CD4-positive, alpha-beta T cell treated with Interleukin-15 for 1 hour (primary cell): Measurements from ENCODE around the gene LRP5.
A peak's percentile ranks its signal among the peaks of the same experiment; 100 is the strongest.

Experiments
- DNase-seq: peaks from one replicate; pipeline ENCODE4 v3.0.0-alpha.2; 2020

Gene LRP5

DNA sequence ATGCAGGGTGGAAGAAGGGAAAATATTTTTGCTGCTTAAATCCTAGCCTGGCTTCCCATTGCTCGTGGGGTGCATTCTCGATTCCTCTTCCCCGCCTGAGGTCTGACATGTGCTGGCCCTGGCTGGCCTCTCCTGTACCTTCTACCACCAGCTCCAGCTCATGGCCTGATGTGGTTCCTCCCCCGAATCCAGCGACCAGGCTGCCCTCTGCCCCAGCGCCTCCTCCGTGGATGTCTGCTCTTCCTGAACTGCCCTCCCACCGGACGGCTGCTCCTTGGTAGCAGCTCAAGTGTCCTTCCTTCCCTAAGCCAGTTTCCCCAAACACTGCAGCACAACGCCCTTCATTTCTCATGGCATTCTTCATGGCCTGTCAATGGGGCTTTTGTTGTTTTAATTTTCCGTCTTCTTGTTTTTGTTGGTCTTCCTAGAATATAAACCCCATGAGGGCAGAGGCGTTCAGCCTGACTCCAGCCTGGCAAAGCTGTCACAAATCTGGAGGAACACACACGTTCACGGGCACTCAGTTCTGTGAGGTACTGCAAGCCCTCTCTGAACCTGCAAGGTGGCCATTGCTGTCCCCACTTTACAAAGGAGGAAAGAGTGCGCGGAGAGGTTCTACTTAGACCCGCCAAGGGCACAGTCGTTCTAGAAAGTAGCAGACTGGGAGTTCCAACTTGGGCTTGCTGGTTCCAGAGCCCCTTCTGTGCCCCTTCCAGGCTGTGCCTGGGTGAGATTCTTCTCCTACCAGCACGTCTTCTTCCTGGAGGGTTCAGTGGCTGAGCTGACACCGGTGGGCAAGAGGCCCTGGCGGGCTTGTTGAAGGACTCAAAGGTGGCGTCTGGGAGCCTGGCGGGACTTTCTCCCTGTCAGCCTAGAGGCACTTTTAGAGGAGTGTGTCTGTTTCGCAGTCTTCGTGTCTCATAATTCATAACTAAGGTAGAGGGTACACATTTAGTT is 953 bp upstream of the LRP5 start:
- peak; percentile 15 for DNase-seq

DNA sequence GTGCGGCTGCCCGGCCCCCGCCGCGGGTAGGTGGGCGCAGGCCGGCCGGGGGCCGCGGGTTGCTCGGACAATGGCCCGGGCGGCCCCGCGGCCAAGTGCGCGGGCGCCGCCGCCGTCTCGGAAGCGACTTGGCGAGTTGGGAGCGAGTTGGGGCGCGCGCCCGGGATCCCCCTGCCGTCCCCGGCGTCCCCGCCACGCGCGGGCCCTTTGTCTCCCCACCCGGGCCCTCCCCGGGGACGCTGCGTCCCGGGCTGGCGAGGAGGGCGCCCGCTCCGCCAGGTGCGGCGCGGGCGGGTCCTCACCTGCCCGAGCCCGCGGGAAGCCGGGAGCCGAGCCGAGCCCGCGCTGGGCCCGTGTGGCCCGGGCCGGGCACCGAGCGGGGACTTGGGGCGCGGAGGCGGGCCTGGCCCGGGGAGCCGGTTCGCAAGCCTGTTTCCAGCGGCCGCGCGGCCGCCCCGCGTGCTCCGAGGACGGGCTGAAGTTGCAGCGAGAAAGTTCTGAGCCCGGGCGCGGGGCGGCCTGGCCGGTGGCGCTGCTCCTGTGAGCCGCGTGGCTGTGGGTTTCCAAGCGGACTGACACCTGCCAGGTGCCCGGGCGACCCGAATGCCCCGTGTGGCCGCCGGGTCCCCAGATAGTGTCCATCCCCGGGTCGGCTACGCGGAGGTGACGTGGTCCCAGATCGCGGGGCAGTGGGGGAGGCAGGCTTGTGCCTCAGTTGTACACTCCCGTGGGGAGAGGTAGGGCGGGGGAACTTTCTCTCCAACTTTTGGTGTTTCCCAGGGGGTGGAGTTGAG is 586 bp downstream of the LRP5 start:
- DNase-seq, result peak; percentile 10

DNA sequence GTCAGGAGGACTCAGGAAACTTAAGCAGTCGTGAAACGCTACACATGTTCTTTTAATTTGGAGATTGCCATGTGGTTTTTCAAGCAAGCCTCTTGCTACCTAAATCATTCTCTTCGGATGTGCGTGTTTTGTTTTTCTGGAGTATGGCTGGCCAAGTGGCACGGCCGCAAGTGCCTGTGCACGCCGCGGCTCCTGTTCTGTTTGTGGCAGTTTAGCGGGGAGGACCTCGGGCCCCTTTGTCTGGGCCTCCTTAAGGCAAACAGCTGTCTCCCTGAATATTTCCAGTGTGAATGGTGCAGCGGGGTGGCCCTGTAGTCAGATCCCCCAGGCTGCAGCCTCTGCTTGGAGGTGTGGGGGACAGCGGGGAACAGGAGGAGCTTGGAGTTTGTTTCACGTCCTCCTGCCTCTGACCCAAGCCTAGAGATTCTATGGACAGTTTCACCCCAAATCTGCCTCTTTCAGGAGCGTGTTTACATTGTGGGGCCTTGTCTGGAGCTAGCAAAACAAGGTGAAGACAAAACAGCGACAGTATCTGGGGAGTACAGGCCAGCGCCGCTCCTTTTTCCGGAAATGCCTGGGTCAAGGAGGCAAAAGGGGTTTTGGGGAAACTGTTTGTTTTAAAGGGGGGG is 1.3 kb downstream of the LRP5 start:
- peak; percentile 12 for DNase-seq

DNA sequence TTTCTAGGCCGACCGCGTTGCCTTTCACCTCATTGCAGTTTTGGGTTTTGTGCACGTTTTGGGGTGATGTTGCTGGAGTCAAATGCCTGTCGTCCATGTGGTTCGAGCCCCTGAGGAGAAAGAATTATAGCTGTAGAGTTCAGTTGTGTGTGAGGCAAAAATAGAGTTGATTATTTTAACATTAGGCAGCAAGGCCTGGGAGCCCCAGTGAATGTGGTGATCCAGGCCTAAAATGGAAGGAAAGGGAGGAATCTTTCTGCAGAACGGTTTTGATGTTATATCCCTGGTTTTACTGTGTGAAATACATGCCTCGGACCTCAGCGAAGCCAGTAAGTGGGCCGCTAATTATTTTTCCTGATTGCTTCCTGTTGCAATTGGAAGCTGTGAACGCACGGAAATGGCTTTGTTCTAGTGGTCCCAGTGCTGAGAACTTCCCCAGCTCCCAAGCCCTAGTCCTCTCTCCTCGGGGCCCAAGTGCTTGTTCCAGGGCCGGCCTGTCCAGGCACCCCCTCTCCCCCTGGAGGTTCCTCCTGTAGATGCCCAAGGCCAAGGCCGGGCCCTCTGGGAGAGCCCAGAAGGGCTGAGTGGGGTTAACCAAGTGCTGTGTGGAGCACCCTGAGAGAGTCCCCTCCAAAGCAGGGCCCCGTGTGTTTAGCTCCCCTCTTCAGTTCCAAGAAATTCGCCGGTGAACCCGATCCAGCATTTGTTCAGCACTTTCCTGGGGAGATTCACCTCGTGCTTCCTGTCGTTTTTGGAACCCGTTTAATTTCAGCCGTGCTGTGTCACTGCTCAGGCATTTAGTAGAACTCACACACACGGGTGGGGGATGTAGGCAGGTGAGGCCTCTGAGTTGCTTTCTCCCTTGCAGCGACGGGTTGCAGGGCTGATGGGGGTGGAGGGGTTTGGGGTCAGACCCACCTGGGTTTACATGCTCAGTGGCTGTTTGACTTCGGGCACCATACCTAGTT is 2.1 kb downstream of the LRP5 start:
- peak; percentile 13 for DNase-seq

DNA sequence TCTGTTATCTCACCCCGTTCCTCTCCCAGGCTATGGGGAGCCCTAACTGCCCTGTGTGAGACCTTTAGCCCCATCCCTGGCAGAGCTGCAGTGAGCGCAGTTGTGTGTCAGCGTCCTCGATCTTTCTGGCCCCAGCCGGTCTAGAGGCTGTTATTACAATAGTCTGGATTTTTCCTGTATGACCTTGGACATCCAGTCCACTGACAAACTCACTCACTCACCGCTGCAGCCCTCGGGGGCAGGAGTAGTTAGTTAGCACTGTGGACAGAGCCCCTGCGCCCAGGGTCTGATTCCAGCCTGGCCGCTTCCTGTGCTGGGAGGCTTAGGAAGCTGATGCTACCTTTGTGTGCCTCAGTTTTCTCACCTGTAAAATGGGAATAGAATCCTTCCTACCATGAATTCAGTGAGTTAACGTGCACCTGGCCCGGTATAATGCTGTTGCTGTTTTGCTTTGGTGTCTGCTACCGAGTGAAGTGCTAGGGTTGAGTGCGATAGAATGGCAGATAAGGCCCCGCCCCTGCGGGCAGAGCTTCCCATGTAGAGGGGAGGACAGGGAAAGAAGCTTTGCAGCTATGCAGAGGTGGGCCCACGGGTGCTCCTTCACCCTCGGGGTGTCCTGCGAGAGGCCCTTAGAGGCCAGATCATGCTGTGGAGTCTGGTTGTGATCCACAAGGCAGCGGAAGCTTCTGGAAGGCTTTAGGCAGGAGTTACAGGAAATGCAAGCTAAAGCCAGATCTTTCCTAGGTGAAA is 3.0 kb downstream of the LRP5 start:
- DNase-seq, result peak; percentile 4

DNA sequence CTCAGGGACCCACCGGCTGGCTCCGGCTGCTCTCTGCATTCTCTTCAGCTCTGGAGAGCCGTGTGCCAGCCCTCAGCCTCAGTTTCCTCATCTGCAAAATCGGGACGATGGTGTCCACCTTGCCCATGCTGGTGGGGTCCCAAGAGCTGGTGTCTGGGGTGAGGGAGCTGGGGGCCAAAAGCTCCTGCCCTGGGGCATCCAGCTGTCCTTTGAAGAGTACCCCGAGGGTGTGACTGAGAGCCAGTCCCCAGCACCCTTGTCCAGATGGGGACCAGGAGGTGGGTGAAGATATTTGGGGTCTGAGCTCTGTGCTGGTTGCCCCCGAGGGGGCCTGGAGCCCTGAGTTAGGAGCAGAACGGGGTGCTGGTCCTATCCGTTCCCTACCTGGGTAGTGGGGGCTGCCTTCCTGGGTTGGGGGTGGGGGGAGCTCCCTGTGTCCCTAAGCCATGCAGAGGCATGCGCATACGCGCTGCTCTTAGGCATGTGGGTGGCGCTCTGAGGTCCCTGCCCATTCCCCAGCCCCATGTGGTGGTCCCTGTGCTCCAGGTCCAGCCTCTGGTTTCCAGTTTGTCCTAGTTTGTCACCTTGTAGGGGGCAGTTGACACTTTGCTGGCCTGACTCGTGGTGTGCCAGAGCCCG is 4.9 kb downstream of the LRP5 start:
- no peak for DNase-seq

DNA sequence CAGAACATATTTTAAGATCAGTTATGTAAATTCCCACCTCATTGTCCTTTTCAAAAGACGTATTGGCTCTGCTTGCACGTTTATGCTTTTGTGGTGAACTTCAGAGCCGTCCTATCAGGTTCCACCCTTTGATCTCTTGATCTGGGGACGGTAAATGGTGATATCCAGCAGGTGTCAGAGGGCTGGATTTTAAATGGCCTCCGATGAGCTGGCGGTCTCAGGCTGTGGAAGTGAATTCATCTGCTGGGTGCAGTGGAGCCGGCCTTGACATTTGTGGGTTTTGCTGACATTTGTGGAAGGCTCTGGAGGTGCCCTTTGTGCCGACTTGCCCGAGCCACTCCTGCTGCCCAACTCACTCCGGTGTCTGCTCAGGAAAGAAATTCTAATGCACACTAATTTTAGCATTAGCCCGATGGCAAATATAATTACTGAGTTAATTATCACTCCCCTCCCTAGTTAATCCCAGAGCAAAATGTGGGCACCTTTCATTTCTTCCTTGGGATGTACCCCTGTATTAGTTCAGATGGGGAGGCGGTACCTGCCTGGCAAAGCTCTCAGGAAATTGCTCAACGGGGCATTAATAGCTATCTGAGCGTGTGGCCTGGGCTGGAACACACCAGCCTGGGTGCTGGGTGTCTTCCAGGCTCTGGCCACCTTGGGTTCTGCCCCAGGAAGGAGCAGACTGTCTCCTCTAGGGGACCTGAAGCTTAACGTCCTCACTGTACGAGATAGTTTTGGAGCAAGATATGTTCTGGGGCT is 9.1 kb downstream of the LRP5 start:
- DNase-seq, result no peak

DNA sequence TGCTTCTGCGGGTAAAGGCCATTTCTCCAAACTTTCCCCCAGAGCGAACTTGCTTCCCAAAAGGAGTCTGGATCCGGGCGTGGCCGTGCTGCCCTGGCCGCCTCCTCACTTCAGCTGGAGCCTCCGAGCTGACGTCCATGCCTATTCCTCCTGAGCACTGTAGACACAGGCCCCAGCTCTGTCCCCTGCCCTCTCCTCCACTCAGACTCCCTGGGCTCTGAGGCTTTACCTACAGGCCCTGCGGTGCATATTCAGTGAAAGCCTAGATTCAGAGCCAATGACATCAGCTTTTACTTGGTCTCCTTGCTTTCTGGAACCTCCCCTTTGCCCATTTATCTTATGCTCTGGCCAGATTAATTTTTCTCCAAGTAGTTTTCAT is 9.7 kb downstream of the LRP5 start:
- no peak for DNase-seq

DNA sequence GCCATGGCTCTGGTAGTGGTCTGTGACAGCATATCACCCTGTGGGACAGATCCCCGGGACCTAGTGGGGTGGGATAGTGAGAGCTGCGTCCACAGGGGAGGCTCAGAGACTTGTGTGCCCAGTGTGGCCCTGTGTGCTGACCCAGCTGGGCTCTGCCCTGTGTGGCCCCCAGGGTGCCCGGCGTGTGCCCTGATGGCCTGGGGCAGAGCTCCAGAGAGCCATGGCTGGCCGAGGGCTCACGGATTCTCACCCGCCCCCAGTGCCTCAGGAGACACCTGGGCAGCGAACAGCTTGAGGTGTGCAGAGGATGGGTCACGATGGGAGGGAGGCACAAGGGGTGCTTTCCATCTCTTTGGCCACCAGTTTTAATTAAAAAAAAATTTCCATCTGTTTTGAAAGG is 11.8 kb downstream of the LRP5 start:
- no peak for DNase-seq

DNA sequence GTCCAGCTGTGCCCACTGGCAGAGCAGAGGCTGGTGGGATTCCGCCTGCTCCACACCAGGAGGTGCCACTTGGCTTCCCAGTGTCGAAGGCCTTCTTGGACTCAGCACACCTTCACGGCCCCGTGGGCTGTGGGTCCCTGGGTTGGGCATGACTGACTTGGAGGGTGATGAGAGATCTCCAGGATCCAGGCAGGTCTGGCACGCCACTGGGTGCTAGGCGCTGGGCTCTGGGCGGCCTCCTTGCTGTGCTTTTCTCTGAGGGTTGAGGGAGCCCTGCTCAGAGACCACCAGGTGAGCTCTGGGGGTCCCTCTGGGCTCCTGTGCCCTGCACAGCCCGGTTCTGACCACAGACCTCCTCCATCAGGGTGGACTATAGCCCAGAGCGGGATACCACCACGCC is 12.3 kb downstream of the LRP5 start:
- no peak for DNase-seq

DNA sequence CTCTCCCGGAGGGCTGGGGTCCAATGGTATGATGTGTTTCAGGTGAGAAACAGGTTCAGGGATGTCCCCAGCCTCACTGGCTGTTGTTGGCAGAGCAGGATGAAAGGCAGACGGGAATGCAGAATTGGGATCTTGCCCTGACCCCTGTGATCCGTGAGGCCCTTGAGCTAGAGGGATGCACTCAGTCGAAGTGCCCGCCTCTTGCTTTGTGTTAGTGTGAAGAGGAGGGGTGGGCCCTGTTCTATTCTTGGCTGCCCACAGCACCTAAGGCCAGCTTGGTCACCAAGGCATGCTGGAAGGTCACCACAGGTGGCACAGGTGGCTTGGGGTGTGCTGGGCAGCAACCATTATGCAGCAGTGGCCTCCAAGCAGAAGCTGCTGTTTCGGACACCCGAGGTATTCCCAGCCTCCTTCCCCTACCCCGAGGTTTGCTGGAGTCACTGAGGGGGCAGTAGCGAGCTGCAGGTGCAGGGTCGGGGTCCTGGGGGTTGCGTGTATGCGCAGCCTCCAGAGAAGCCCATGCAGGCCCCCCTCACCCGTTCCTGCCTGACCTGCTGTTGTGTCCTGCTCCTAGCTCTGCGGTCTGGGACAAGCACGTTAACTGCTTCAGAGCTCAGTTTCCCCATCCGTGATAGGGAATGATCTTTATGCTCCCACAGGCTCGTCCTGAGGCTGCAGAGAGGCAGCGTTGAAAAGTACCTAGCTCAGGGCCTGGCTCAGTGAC is 13.0 kb downstream of the LRP5 start:
- DNase-seq, result no peak

DNA sequence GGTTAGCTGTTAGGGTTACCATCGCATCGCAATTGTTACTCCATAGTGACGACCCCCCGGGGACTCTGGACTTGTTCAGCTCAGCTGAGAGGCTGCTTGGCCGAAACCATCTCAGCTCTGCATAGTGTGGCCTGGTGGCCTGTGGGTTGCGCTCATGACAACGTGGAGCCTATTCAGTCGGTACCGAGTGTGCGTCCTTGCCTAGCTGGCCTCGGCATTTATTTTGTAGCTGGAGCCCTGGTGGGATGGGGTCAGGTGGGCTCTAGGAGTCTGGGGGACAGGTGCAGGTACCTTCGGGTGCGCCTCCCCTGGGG is 13.5 kb downstream of the LRP5 start:
- no peak for DNase-seq

DNA sequence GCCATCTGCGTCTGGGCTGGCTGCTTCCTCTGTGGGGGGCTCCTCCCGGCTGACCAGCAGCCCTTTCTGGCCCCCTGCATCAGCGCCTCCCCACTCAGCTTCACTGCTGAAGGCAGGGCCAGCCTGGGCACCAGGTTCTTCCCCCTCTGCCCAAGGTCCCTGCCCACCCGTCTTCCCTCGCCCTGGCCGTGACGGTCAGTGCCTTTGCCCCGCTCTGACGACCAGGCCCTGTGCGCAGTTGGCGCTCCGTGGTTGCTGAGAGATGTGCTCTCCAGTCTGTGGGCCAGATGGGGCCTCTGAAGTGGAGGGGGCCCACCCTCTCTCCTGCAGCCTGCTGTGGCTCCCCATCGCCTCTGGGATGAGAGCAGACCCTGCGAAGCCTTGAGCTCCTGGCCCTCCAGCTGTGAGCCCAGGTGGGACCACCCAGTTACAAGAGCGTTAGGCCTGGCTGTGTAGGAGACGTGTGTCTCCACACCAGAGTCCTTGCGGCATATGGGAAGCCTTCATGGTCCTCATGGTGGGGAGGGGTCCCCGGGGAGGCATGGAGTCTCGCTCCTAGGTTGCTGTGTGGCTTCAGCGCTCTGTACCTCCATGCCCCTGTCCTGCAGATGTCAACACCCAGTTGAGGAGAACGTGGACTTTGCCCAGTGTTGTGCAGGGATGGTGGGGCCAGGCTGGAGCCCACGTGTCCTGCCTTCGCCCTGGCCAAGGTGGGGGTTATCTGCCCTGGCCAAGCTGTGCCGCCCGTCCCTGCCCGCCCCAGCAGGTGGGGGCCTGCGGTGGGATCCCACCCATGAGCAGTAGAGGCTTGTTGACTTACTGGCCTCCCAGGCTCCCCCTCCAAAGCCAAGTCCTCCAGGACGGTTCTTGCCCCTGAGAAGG is 14.2 kb downstream of the LRP5 start:
- DNase-seq, result no peak

DNA sequence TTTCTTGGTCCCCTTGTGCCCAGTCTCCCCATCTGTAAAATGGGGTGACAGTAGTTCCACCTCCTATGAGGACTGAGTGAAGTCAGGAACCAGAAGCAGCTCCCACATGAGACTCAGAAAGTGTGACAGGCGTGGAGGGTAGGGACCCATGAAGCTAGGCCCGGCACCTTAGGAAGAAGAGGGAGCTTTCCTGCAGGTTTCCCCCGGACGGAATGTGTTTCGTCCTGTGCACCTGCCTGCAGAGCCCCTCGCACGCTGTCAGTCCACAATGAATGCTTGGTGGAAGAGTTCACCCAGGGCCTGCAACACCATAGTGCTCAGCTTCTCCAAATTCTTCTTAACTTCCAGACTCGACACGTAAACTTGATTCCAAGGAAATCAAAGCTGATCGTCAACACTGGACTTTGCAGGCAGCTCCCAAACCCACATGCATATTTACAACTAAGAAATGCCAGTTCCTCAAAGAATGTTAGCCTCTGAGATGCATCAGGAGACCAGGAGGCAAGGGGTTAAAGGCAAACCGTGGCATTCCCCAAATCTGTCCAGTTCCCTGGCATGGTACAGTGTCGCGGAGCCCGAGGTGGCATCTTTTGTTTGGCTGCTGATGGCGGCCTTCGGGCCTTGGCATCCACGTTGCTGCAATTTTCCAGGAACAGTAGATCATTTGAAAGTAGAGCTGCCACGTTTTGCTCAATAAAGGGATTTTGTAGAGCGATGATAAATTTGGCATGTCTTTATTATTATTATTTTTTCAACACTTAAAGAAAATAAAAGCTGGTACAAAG is 15.4 kb downstream of the LRP5 start:
- DNase-seq, result no peak

DNA sequence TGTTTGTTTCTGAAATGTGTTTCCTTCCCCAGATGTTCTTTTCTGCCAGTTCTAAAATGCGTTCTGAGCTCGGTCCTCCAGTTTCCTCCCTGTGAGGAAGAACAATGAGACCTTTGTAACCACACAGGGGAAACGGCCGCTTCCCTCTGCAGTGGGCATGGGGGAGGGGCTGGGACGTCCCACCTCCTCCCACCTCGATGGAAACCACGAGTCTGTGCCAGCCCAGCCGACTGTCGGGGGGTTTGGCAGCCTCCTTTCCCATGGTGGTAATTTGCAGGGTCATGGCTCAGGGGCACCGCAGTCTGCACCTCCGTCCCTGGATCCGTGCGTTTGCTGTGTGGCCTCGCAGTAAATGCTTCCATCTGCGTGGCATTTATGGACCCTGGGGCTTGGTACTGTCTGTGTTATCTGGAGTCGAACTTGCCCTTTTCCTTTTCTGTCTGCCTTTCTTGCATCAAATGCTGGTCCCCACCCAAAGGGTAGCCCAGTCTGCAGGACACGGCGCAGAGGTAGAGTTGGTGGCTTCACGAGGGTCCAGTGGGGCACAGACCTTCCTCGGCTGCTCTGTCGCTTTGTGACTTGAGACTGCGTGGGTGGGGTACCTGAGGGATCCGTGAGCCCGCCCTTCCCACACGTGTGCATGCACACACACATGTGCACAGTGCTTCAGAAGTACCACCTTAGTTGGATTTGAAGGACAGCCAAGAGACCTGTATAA is 16.1 kb downstream of the LRP5 start:
- DNase-seq, result no peak

DNA sequence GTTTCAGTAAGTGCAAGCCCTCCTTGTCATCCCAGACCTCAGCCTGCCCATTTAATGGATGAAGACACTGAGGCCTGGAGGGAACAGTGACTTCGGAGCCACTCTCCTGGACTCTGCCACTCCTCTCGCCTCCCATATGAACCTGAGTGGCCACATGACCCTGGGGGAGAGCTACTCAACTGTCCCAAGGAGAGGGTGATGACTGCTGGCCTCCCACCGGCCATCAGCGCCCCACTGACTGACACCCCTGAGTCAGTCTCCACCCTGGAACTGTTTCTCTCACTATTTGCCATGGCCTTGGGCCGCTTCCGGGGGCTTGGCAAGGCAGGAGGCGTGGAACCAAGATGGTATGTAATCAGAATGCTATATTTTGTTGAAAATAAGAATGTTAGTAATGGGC is 17.1 kb downstream of the LRP5 start:
- no peak for DNase-seq
